Putamen (tissue), 1 donor: ENCODE measurements around the gene SLC7A4.
"Not testable (repeated sequence)": the region's sequence is repeated elsewhere in the genome, so short reads cannot be mapped to it uniquely, and the experiment has no call there.

Source experiments
- DNase-seq: peaks from one replicate; pipeline ENCODE4 v3.0.0-alpha.2; 2016; ENCODE audit warnings: low spot score

SLC7A4 gene, protein sequence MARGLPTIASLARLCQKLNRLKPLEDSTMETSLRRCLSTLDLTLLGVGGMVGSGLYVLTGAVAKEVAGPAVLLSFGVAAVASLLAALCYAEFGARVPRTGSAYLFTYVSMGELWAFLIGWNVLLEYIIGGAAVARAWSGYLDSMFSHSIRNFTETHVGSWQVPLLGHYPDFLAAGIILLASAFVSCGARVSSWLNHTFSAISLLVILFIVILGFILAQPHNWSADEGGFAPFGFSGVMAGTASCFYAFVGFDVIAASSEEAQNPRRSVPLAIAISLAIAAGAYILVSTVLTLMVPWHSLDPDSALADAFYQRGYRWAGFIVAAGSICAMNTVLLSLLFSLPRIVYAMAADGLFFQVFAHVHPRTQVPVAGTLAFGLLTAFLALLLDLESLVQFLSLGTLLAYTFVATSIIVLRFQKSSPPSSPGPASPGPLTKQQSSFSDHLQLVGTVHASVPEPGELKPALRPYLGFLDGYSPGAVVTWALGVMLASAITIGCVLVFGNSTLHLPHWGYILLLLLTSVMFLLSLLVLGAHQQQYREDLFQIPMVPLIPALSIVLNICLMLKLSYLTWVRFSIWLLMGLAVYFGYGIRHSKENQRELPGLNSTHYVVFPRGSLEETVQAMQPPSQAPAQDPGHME

GRCh38 chr22:21032037-21032867 lies at the start of gene SLC7A4:
Gene SLC7A4 (minus strand): TSS chr22:21032561. CDS start chr22:21031812, 749 bp downstream.
- DNase-seq: no peak

- DNase-seq: no peak
Measured at GRCh38 chr22:21080435-21081137, 48.2 kb upstream of the SLC7A4 start.

DNA sequence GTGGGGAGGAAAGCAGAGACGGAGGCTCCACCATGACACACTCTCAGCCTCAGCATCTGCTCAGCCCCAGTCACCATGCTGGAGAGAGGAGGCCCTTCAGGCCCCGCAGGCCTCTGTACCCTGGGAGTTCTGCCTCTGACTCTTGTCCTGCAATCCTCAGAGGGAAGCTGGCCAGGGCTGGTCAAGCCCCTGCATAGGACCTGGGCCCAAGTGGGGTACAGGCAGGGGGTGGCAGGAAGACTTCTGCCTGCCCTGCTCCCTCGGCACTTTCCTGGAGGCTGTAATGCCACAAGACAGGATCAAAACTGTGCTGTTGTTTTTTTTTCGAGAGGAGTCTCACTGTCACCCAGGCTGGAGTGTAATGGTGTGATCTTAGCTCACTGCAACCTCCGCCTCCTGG lies 47.1 kb upstream of the SLC7A4 start:
- no peak for DNase-seq

DNA sequence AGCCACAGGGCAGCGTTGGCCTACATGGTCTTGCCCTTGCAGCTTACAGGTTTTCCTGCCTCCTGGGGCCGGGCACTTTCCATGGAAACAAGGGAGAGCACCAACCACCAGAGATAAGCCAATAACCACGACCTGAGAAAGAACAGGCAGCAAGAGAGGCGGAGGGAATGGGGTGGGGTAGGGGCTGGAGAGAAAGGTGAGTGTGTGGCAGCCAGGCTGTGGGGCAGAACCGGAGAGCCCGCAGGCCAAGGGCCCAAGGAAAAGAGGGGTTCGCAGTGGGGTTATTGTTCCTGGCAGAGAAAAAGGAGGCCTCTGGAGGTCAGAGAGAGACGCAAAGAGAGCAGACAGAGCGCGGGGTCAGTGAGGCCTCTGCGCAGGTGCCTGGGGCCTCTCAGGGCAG lies 46.6 kb upstream of the SLC7A4 start:
- no peak for DNase-seq

- DNase-seq: no peak
Measured at GRCh38 chr22:21077884-21078508, 45.6 kb upstream of the SLC7A4 start.

DNA sequence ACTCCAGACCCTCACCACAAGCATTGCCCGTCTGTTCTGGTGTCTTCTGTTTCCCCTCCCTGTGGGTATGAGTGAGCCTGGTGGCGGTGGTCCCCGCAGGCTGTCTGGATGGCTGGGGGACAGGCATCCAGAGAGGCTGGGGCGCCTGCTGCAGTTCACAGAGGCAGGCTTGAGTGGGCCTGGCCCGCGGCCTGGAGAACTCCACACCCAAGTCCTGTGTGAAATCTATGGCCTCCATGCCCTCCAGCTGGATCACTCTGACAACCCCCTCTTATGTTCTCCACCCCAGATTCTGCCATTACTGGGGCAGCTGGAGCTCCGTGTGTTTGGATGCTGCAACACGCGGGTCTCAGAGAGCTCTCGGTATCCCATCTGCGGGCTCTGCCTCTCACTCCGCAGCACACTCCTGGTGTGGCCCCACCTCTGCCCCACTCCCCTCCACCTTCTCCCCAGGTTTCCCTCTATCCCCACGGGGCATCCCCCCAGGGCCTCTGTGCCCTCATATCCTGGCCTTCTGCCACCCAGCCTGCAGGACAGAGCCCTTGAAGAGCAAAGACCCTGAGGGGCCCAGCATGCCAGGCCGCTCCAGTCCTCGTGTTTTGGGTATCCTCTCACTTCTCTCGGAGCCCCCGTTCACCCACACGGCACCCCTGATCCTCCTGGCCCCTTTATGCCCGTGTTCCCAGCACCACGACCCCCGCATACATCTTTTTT lies 44.7 kb upstream of the SLC7A4 start:
- no peak for DNase-seq

- no peak for DNase-seq
Measured at GRCh38 chr22:21075516-21076138, 43.3 kb upstream of the SLC7A4 start.

DNA sequence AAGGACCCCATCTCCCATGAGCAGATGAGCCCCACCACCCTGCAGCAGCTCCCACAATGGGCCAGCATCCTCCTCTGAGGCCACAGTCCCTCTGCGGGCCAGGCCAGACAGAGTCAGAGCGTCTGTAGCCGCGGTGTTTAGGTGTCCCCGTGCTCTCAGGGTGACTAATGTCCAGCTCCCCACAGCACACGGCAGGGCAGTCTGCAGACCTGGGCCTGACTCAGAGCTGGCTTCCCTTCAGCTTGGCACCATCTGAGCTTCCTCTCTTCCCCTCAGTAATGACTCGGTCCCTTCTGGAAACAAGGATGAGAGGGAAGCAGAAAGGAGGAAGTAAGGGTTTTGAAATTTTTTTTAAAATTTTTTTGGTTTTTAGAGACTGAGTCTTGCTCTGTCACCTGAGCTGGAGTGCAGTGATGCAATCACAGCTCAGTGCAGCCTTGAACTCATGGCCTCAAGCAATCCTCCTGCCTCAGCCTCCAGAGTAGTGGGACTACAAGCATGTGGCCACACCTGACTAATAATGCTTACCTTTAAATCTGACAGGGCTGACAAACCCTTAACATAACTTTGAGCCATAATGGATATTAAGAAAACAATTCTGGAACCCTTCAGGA lies 41.8 kb upstream of the SLC7A4 start:
- no peak for DNase-seq

- DNase-seq: no peak
Measured at GRCh38 chr22:21073482-21073881, 41.1 kb upstream of the SLC7A4 start.

- DNase-seq: no peak
Measured at GRCh38 chr22:21073023-21073422, 40.7 kb upstream of the SLC7A4 start.

GRCh38 chr22:21071796-21072195 lies 39.4 kb upstream of the SLC7A4 start:
- not testable (repeated sequence) for DNase-seq

- no peak for DNase-seq
Measured at GRCh38 chr22:21070690-21071615, 38.6 kb upstream of the SLC7A4 start.

- DNase-seq: no peak
Measured at GRCh38 chr22:21069375-21069774, 37.0 kb upstream of the SLC7A4 start.

- DNase-seq: no peak
Measured at GRCh38 chr22:21068681-21069276, 36.4 kb upstream of the SLC7A4 start.

DNA sequence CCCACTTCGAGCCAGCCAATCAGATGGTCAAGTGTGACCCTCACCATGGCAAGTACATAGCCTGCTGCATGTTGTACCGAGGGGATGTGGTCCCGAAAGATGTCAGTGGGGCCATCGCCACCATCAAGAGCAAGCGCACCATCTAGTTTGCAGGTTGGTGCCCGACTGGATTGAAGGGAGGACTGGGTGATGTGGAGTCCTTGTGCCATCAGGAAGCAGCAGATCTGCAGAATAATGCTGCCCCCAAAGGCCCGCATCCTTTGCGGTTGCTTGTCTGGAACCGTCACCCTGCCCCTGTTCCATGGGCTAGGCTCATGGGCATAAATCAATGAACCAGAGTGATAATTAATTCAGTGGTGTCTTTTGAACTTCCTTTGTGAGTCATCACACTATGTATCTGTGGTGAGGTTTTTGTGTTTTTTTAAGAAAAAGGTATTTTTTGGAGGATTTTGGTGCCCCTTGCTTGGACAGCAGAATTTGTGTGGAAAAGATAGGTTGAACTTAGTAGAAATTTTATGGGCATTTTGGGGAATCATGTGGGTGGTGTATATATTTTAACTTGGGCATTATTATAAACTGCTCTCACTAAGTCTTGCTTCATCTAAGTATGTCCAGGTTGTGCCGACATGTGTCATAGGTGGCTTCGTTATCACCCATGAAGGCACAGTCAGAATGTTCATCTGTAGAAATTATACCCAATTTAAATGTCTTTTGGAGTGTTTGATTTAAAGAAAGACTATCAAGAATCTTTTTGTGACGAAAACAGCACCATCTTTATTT lies 35.7 kb upstream of the SLC7A4 start:
- DNase-seq: no peak

- no peak for DNase-seq
Measured at GRCh38 chr22:21067075-21067900, 34.9 kb upstream of the SLC7A4 start.
